HEK293T (cell line): ENCODE measurements around the gene ANO2.

ENCODE experiments used
- CTCF ChIA-PET: fragments of 350-600 bp; formaldehyde crosslinking; extraction: SDS; loops from one replicate; lab custom pipeline; 2021; ENCODE audit warnings: antibody characterized with exemption, inconsistent platforms; lab: Yijun Ruan, JAX
- POLR2A ChIA-PET: fragments of 350-600 bp; formaldehyde crosslinking; extraction: SDS; loops from one replicate; lab custom pipeline; 2020; ENCODE audit warnings: antibody characterized with exemption, inconsistent platforms; lab: Yijun Ruan, JAX
- DNase-seq: peaks from one replicate; pipeline ENCODE4 v3.0.0; 2012; ENCODE audit warnings: mixed read lengths; ENCODE audit errors: extremely low spot score
- ARNT ChIP-seq: fragments of 450-650 bp; IDR thresholded peaks from 2 replicates; pipeline ENCODE4 v1.6.1; 2017; ENCODE audit warnings: mild to moderate bottlenecking
- BHLHE40 ChIP-seq: fragments of 450-650 bp; IDR thresholded peaks from 2 replicates; pipeline ENCODE4 v1.6.1; 2016; ENCODE audit warnings: mild to moderate bottlenecking, moderate library complexity, borderline replicate concordance
- CTBP1 ChIP-seq: fragments of 450-650 bp; IDR thresholded peaks from 2 replicates; pipeline ENCODE4 v1.6.1; 2016; ENCODE audit warnings: borderline replicate concordance
- ELF4 ChIP-seq: fragments of 450-650 bp; IDR thresholded peaks from 2 replicates; pipeline ENCODE4 v1.6.1; 2017; ENCODE audit warnings: antibody characterized with exemption
- FOXA1 ChIP-seq: fragments of 450-650 bp; IDR thresholded peaks from 2 replicates; pipeline ENCODE4 v1.6.1; 2016; ENCODE audit warnings: mild to moderate bottlenecking
- FOXK2 ChIP-seq: fragments of 450-650 bp; IDR thresholded peaks from 2 replicates; pipeline ENCODE4 v1.6.1; 2016; ENCODE audit warnings: mild to moderate bottlenecking
- FOXM1 ChIP-seq: fragments of 450-650 bp; IDR thresholded peaks from 2 replicates; pipeline ENCODE4 v1.6.1; 2017; ENCODE audit warnings: mild to moderate bottlenecking, borderline replicate concordance
- HDGF ChIP-seq: fragments of 450-650 bp; IDR thresholded peaks from 2 replicates; pipeline ENCODE4 v1.6.1; 2017; ENCODE audit warnings: antibody characterized with exemption, borderline replicate concordance
- L3MBTL2 ChIP-seq: fragments of 450-650 bp; conservative IDR thresholded peaks from 2 replicates; pipeline ENCODE4 v1.6.1; 2016; ENCODE audit warnings: mild to moderate bottlenecking
- LEF1 ChIP-seq: fragments of 450-650 bp; IDR thresholded peaks from 2 replicates; pipeline ENCODE4 v1.6.1; 2017; ENCODE audit warnings: mild to moderate bottlenecking, borderline replicate concordance
- NFRKB ChIP-seq: fragments of 450-650 bp; IDR thresholded peaks from 2 replicates; pipeline ENCODE4 v1.6.1; 2016; ENCODE audit warnings: mild to moderate bottlenecking, moderate library complexity
- PKNOX1 ChIP-seq: fragments of 450-650 bp; IDR thresholded peaks from 2 replicates; pipeline ENCODE4 v1.6.1; 2016
- SP1 ChIP-seq: fragments of 450-650 bp; IDR thresholded peaks from 2 replicates; pipeline ENCODE4 v1.6.1; 2017
- SUZ12 ChIP-seq: fragments of 450-650 bp; IDR thresholded peaks from 2 replicates; pipeline ENCODE4 v1.6.1; 2016; ENCODE audit warnings: mild to moderate bottlenecking
- TARDBP ChIP-seq: fragments of 450-650 bp; IDR thresholded peaks from 2 replicates; pipeline ENCODE4 v1.6.1; 2016
- ZNF384 ChIP-seq: fragments of 450-650 bp; IDR thresholded peaks from 2 replicates; pipeline ENCODE4 v1.6.1; 2016

Gene ANO2

GRCh38 chr12:5616854-5617253 lies 328.2 kb downstream of the ANO2 start:
- CTCF ChIA-PET = no interaction called here

GRCh38 chr12:5615760-5616159 lies 329.3 kb downstream of the ANO2 start:
- CTCF ChIA-PET = no interaction called here
- DNase-seq = no peak
- POLR2A ChIA-PET = no interaction called here
- no peak for TF ChIP-seq HDGF
- TF ChIP-seq TARDBP = no peak
- no peak for TF ChIP-seq NFRKB

More at GRCh38 chr12:5616854-5617253, 328.2 kb downstream of the ANO2 start:
- DNase-seq = no peak
- no peak for TF ChIP-seq TARDBP
- no peak for TF ChIP-seq L3MBTL2
- no peak for TF ChIP-seq ZNF384
- no peak for TF ChIP-seq SUZ12
- TF ChIP-seq NFRKB = no peak
- no peak for TF ChIP-seq FOXK2
- no peak for TF ChIP-seq ARNT
- no peak for TF ChIP-seq LEF1
- no peak for TF ChIP-seq FOXA1
- TF ChIP-seq PKNOX1 = no peak
- TF ChIP-seq FOXM1 = no peak
- TF ChIP-seq SP1 = no peak
- TF ChIP-seq ELF4 = no peak
- POLR2A ChIA-PET = no interaction called here

- DNase-seq = no peak
- POLR2A ChIA-PET = no interaction called here
- CTCF ChIA-PET = no interaction called here
- TF ChIP-seq SUZ12 (no peak), LEF1 (no peak), HDGF (no peak), FOXM1 (no peak), L3MBTL2 (no peak), PKNOX1 (no peak), BHLHE40 (no peak), FOXK2 (no peak), ZNF384 (no peak), ELF4 (no peak), ARNT (no peak), TARDBP (no peak), SP1 (no peak), FOXA1 (no peak), NFRKB (no peak)
These were observed 330.8 kb downstream of the ANO2 start for GRCh38 chr12:5614256-5614655.

- CTCF ChIA-PET = no interaction called here
- DNase-seq = no peak
- TF ChIP-seq BHLHE40 (no peak), L3MBTL2 (no peak), CTBP1 (no peak), FOXK2 (no peak), SUZ12 (no peak), HDGF (no peak), LEF1 (no peak), PKNOX1 (no peak), SP1 (no peak)
- POLR2A ChIA-PET = no interaction called here
These were observed 332.3 kb downstream of the ANO2 start for GRCh38 chr12:5612556-5613410.

GRCh38 chr12:5611162-5611561 lies 333.9 kb downstream of the ANO2 start:
- TF ChIP-seq FOXK2 (no peak), BHLHE40 (no peak), L3MBTL2 (no peak), FOXM1 (no peak), LEF1 (no peak), SUZ12 (no peak), FOXA1 (no peak), ZNF384 (no peak), SP1 (no peak), TARDBP (no peak), ARNT (no peak), PKNOX1 (no peak), HDGF (no peak), ELF4 (no peak), NFRKB (no peak), CTBP1 (no peak)
- no peak for DNase-seq
- POLR2A ChIA-PET = no interaction called here
- CTCF ChIA-PET = no interaction called here
